DMS 273 treated with DMSO at 0.1 percent for 48 hours (cell line): ENCODE measurements around the gene GALNT7.
"Not testable (repeated sequence)": the region's sequence is repeated elsewhere in the genome, so short reads cannot be mapped to it uniquely, and the experiment has no call there.

ENCODE experiments used
- DNase-seq: peaks from one replicate; lab custom pipeline; 2025; lab: John Stamatoyannopoulos, UW

GALNT7 gene

DNA sequence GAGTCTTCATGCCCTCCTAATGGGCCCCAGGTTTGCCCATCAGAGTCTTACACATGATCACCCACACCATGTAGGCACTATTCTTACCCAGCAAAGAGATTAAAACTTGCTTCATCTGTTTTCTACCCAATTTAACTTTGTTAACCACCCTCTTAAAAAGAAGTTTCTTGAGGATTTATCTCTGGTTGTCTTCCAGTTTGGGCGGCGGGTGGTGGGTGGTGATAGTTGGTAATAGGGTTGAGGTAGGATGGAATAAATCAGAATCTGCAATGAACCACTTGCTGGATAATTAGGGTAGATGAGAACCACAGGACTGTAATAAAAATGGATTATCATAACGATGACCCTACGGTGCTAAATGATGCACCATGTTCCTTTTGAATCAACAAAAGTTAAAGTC is 30.9 kb downstream of the GALNT7 start:
- no peak for DNase-seq

DNA sequence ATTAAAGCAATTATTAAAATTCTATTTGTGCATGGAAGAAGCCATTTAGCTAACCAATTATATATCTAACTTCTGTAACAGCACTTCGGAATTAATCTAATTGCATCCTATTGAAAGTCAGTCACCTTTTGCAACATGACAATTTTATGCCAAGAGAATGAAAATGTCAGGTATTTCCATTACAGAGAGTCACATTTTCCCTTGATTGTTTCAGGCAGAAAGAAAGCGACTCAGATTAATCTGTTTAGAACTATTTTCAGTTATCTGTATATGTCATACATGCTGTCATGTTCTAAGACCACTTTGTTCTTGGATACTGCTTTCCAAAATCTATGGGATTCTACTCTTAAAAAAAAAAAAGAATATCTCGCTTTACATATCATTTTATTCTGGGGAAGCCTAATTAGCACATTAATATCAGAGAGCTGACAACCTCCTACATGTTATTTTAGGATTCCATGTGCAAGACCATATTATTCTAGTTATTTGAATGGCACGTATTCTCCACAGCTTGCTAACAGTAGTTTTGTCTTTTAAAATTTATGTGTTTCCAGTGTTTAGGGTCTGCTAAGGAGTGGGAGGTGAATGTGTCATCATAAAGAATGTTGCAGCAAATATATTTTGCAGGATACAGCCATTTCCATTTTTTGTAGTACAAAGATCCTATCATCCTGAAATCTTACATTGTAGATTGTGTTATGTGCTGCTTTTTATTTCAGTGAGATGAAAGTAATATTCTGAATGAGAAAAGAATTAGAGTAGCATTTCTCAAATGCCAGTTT is 31.7 kb downstream of the GALNT7 start:
- no peak for DNase-seq

DNA sequence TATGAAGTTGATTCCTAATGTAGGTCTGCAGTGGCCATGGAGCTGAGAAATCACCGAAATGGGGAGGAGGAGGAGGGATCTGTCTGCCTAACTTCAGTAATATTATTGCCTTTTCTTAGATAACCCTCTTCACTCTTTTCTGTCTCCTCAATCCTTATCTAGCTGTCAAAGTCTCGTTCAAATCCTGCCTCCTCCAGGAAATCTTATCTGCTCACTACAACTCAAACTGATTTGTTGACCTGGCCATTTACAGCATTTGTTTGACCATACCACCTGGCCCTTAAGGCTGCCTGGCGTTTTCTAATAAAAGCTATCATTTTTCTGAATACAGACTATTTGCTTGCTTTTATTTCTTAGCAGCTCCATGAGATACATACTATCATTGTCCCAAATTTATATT is 33.8 kb downstream of the GALNT7 start:
- no peak for DNase-seq

DNA sequence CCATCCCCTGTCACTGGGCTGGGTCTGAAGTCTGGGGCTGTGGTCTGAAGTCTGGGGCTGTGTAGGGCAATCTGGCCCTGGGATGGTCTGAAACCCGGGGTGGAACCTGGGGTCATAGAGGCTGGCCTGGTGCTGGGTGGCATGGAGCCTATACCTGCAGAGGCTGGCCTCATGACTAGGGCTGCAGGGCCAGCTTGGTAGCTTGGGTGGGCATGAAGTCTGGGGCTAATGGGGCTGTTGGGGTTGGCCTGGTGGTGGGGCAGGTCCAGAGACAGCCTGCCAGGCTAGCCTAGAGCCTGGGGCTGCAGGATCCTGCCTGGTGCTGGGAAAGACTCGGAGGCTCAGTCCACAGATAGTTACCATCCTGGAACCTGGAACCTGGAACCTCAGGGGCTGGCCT is 37.0 kb downstream of the GALNT7 start:
- no peak for DNase-seq

DNA sequence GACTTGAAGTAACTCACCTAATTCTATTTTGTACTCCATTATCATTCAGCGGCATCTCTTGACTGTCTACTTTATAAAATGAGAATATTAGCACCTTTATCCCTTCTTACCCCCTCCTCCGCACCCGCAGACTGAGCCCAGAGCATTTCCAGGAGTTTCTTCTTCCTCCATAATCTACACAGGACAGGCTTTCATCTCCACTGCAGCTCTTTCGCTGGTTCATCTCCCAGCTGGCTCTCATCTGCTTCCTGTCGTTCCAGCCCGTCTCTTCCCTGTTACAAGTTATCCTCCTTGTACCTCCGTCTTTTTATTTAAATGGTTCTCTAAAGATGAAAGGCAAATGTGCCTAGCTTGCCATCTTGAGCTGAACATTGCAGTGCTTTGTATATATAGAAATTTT is 39.8 kb downstream of the GALNT7 start:
- DNase-seq, result no peak

DNA sequence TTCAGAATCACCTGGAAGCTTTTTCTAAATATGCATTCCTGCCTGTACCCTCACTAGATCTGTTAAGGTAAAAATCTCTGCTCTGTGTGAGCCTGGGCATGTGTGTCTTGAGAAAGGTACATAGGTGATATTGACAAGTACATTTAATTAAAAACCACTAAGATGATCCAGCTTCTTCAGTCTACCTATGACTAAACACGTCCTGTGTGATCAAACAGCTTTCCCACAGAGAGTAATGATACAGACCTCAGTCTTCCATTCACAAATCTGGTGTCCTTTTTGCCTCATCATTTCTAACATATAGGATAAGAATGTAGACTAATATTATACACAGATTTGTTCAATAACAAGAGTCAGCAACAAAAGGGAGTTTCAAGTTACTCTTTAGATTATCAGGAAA is 42.6 kb downstream of the GALNT7 start:
- DNase-seq, result no peak

DNA sequence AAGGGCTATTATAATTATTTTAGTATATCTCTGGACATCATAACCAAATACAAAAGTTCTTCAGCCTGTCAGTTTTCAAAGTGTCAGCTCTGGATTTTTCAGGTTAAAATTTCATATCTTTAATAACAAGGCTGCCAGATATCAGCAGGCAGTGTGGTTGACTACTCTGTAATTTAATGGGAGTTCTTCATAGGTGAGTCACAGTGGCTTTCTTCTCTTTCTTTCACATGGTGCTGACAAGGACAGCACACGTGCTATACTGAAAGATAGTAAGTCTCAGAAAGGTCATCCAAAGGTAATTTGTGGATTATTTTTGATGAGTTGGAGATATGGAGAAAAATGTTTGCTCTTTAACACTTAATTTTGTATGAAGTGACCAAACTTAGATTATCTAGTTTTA is 43.2 kb downstream of the GALNT7 start:
- no peak for DNase-seq

DNA sequence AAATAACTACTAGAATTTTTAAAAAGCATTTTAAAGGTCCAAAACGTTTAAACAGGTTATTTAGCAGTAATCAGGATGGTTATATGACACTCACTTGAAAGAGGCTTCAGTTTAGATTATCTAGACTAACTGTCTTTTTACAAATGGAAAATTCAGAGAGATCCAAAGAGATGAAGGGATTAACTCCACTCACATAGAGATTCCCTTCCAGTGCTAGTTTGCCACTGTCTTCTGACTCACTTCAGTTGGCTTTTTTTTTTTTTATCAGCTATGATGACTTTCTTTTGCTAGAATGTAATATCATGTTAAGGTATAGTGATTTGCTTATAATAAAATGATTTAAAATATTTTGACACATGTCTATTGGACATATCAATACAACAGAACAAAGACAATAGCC is 43.8 kb downstream of the GALNT7 start:
- DNase-seq, result no peak

DNA sequence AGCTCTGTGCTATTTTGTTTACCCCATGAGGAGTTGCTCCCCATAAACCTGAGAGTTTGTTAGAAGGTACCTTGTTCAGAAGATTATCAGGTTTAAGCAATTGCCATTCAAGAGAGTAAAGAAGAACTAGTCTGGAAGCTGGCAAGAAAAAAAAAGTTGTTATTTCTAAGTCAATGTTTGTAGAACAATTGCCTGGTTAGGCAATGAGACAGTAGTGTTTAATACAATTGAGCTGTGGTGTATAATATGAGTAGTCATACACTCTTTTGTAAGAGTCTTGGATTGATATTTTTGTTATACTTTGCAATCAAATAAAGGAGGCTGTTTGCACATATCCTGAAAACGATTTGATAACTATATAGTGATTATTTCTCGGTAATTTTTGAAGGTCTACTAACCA is 44.7 kb downstream of the GALNT7 start:
- no peak for DNase-seq

DNA sequence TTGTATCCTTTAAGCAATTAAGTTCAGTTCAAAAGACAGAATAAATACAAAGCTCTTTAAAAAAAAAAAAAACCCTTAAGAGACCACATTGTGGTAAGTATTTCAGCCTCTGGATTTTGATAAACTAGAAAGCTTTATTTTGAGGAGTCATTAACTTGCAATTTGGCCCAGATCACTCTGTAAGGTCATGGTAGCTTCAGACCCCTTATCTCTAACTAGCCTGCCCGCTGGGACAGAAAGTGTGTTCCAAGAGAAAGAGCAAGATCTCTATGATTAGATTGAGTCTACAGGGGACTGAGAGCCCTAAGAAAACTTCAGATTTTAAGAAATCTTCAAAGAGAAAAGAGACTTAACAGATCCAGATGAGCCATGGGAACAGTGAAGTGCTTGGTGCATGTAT is 45.6 kb downstream of the GALNT7 start:
- no peak for DNase-seq

DNA sequence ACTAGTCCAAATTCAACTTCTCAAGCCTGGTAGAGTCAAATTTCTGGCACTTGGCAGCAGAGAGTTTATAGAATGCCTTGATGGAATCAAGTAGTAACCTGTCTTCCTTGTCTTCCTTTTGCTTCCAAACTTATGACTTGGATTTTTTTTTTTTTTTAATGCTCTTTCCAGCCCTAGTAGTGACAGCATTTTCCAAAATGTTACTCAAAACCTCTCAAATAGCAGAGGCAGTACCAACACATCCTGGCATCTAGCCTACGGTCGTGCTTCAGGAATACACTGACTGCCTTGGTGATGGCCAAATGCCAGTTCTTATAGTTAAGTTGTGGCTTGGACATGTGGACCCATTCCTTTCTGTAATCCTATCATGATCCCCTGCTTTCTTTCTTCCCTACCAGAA is 46.0 kb downstream of the GALNT7 start:
- peak; percentile 64 for DNase-seq

DNA sequence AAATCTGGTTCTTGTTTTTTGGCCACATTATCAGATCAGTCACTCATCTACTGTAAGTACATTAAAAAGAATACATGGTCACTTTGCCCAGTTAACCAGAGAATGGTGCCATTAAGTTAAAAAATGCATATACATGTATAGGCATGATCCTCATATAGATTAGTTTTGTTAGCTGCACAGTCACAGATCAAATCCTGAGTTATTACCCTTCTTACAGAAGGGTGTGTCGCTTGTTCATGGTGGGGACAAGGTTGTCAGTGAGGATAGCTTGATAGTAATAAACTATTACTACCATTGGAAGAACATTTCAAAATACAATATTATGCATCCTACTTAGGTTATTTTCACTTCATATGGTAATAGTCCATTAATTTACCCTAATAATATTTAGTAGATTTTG is 48.5 kb downstream of the GALNT7 start:
- no peak for DNase-seq

DNA sequence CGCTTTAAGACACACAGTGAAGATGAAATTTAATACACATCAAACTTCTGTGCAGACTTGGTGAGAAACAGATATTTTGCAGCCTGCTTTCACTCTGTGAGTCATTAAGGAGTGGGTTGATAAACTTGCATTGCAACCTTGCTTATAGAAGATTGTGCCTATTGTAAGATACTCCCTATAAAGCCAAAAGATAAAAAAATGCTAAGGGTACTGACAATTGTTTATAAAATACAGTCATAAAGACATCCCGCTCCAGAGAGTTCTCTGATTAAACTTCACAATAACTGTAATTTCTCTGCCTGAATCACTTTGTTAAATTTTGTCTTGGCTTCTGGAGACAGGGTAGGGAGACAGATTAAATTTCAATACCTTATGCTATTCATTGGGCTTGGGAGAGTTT is 49.1 kb downstream of the GALNT7 start:
- peak; percentile 64 for DNase-seq

DNA sequence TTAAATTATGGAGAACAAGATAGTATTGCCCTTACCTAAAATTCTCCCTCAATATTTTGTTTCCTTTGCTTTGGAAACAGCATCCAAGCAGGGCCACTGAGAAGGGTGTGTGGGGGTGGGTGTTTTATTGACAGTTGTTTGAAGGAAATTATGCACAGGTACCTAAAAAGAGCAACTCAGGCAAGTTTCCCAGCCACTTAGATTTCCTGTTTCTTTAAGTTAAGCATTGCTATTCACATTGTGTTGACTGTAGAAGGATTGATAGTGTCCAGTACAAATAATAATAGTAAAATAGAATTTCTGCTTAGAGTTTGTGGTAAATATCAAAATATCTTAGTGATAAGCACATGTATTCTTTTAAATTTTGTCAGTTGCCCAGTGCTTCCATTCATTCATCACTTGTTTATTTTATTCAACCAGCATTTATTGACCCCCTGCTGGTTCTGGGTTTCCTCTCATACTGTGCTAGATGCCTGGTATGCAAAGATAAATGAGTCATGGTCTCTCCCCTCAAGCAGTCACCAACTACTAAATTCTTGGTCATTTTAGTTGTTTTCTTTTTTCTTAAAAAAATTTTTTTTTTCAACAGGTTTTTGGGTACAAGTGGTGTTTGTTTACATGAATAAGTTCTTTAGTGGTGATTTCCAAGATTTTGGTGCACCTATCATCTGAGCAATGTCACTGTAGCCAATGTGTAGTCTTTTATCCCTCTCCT is 50.0 kb downstream of the GALNT7 start:
- DNase-seq, result peak; percentile 18

DNA sequence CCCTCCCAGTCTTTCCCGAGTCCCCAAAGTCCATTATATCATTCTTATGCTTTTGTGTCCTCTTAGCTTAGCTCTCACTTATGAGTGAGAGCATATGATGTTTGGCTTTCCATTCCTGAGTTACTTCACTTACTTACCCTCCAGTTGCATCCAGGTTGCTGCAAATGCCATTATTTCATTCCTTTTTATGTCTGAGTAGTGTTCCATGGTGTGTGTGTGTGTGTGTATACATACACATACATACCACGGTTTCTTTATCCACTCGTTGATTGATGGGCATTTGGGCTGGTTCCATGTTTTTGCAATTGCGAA is 50.5 kb downstream of the GALNT7 start:
- DNase-seq, result not testable (repeated sequence)

DNA sequence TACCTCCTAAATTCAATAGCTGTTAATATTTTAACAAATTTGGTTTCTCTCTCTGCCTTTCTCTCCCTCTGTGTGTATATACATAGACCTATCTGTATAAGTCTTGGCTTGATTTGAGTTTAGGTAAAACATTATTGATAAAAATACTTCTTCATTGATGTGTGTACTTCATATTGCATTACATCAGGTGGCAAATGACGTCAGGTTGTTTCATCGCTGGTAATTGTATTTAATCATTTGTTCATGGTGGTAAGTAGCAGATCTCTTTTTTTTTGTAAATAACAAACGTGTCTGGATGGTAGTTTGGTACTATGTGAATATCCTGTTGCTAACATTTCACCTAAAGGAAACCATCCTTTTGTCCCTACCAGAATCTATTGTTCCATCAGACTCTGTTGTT is 55.1 kb downstream of the GALNT7 start:
- DNase-seq, result no peak

DNA sequence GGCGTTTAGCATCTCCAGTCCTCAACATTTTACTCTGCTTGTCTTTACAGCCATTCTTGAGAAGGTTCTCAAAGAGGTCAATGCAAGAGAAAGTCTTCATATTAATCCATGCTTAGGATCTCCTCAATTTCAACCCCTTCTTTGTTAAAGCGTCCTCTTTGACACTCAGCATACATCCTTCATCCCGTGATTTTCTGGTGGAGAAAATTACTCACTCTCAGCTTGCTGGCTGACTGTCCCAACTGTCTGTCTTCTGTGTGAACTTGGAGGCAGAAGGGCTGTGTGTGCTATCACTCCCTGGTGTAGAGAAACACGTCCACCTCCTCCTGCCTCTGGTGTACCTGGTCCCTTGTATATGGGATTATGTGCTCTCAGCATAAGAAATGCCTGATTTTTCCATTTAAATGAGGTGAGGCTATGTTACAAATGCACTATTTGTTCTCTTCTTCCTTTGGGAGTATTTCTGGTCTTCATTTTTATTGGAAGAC is 57.8 kb downstream of the GALNT7 start:
- DNase-seq, result no peak

DNA sequence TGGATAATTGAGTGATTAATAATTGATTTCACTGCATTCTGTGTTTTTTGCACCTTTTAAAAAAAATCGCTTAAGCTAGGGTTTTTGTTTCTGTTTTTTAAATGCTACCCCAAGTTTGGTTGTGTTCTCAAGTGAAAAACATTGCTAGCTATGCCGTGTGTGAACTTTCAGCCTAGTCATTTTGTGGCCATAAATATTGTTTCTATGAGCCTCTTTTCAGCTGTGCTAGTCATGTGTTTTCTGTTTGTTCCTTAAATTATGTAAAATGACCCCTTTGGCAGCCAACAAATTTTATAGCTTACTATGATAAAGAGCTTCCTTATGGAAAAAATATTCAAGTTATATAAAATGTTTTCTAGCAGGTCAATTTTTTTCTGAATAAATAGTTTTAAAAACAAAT is 59.1 kb downstream of the GALNT7 start:
- no peak for DNase-seq

DNA sequence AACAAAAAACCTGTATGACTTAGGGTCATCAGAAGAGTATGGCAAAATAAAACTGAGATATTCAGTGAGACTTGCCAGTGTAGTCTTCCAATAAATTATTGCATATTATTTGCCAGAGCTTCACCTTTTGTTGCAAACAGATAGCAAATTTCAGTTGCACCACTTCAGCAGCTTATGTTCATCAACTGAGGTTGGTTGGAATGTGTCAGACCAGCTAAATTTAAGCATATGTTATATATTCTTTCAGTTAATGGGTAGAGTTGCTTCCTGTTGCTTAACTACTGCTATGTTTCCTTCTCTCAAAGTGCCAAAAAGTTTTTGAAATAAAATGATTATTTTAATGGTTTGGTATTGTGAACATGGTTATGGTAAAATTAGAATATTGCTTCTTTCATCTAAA is 61.5 kb downstream of the GALNT7 start:
- DNase-seq, result no peak

DNA sequence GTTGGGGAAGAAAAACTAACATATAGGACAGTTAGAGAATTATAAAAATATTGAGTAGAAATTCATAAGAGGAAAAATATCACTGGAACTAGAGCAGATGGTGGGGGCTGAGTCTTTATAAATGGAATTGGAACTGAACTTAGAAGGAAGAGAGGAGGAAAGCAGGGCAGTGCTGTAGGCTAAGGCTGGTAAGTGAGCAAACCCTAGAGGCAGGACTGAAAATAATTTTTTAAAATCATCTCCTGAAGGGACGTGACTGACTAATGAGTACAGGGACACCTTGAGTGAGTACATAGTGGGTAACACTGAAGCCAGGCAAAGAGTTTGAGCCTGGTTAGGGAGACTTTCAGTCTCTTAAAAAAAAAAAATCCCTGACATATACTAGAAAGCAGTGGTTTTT is 63.3 kb downstream of the GALNT7 start:
- DNase-seq, result peak; percentile 46

DNA sequence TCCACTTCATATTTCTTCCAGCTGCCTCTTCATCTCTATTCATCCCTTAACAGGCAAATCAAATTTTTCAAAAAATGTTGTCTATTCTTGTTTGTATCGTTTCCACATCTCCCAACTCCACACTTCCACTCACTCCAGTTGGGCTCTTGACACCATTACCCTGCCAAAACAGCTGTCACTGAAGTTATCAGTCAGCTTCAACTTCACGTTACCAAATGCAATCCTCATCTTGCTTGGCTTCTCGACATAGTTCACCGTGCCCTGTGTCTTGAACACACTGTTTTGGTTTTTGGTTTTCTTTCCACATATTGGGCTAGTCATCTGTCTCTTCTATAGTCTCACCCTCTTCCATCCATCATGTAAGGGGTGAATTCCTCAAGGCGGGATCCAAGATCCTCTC is 65.2 kb downstream of the GALNT7 start:
- no peak for DNase-seq

DNA sequence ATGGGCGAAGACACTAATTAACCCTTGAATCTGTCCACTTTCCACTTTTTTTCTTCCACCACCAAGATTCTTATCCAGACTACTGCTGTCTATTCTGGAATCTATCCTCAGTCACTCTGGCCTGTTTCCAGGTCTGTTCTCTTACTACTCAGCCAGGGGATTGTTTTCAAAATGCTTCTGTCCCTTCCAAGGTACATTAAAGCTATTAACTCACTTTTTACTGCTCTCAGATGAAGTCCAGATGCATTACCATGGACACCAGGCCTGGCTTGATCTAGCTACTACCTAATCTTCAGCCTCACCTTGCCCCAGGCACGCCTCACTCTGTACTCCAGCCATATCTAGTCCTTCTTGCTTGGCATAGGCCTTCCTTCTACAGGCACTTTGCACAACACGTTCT is 66.4 kb downstream of the GALNT7 start:
- no peak for DNase-seq

DNA sequence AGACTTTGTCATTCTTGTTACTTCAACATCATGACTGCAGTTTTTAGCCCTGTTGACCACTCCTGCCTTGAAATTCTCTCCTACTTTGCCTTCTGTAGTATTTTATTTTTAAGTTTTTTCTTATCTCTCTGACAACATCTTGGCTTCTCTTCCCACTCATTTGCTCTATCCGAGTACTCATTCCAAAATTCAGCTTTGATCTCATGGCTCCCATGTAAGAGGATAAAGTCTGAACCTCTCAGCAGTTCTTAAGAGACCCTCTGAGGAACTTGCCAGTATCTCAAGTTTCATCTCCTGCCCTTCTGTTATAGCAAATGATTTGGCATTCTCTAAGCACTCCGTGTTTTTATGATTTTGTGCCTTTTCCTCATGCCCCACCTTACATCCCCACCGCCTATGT is 67.7 kb downstream of the GALNT7 start:
- DNase-seq, result no peak

DNA sequence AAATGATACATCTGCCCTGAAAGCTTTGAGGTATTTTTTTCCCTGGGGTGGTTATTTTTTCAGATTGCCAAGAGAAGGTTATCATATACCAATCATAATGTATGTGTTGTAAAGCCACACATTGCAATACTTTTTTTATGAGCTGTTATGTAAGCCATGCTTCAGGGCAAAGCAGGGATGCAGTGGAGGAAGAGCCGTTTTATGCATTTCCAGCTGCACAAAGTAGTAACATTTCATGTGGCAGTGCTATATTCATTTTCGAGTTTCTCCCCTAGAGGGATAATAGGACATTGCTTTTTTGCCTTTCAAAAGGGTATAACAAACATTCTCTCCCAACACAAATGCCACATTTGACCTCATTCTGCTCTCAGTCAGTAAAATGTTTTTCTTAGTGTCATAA is 68.5 kb downstream of the GALNT7 start:
- no peak for DNase-seq
